DMS153 treated with DMSO at 0.1 percent for 48 hours (cell line): Measurements from ENCODE around the gene TEX50.
"Not testable (repeated sequence)": the region's sequence is repeated elsewhere in the genome, so short reads cannot be mapped to it uniquely, and the experiment has no call there.

Source experiments
- DNase-seq: peaks from one replicate; lab custom pipeline; 2025; ENCODE audit not compliant: unreplicated experiment; lab: John Stamatoyannopoulos, UW

Gene TEX50

GRCh38 chr1:173635116-173635515, at the start of gene TEX50:
Gene TEX50 (plus strand): TSS chr1:173635338. CDS start chr1:173635522, 184 bp downstream.
- no peak for DNase-seq

GRCh38 chr1:173590557-173590956, 44.6 kb upstream of the TEX50 start:
- DNase-seq, result no peak

- not testable (repeated sequence) for DNase-seq
Measured at GRCh38 chr1:173591138-173591537, 44.0 kb upstream of the TEX50 start.

GRCh38 chr1:173596097-173596825, 38.9 kb upstream of the TEX50 start:
- no peak for DNase-seq

GRCh38 chr1:173601588-173601987, 33.5 kb upstream of the TEX50 start:
- no peak for DNase-seq

GRCh38 chr1:173603056-173603591, 32.0 kb upstream of the TEX50 start, which contains the start of gene SLC9C2:
Gene SLC9C2 (minus strand): TSS chr1:173603072. CDS start chr1:173601776, 1,296 bp downstream.
- no peak for DNase-seq

- no peak for DNase-seq
Measured at GRCh38 chr1:173608503-173609216, 26.5 kb upstream of the TEX50 start.

GRCh38 chr1:173613086-173613485, 22.1 kb upstream of the TEX50 start:
- not testable (repeated sequence) for DNase-seq

- DNase-seq, result no peak
Measured at GRCh38 chr1:173616859-173617258, 18.3 kb upstream of the TEX50 start.

GRCh38 chr1:173627269-173627668, 7.9 kb upstream of the TEX50 start:
- DNase-seq, result no peak

GRCh38 chr1:173628888-173629287, 6.2 kb upstream of the TEX50 start:
- no peak for DNase-seq

- not testable (repeated sequence) for DNase-seq
Measured at GRCh38 chr1:173637236-173638042, 2.3 kb downstream of the TEX50 start.

- DNase-seq, result no peak
Measured at GRCh38 chr1:173638043-173639021, 3.2 kb downstream of the TEX50 start.

GRCh38 chr1:173639102-173639501, 4.0 kb downstream of the TEX50 start:
- no peak for DNase-seq

GRCh38 chr1:173642450-173643139, 7.5 kb downstream of the TEX50 start:
- not testable (repeated sequence) for DNase-seq

- DNase-seq, result no peak
Measured at GRCh38 chr1:173646656-173647055, 11.5 kb downstream of the TEX50 start.

GRCh38 chr1:173648880-173649605, 13.9 kb downstream of the TEX50 start:
- no peak for DNase-seq

GRCh38 chr1:173660306-173660705, 25.2 kb downstream of the TEX50 start:
- no peak for DNase-seq

- no peak for DNase-seq
Measured at GRCh38 chr1:173661271-173661670, 26.1 kb downstream of the TEX50 start.
